Nephron (organoid): Measurements from ENCODE around the gene HDLBP.

Experiments used
- H3K27ac Mint-ChIP-seq, 3 experiments: 2 replicates each; pipeline ENCODE4 v1.8.0; 2020; ENCODE audit warnings: mixed read lengths in 3 of 3, mild to moderate bottlenecking in 2 of 3, moderate library complexity in 1 of 3
- H3K27me3 Mint-ChIP-seq: 2 replicates; pipeline ENCODE4 v1.8.0; 2021; ENCODE audit warnings: low read depth, mild to moderate bottlenecking, moderate library complexity, mixed read lengths
- H3K36me3 Mint-ChIP-seq: 2 replicates; pipeline ENCODE4 v1.8.0; 2020; ENCODE audit warnings: low read depth, mixed read lengths
- H3K4me1 Mint-ChIP-seq: 2 replicates; pipeline ENCODE4 v1.8.0; 2020; ENCODE audit warnings: mixed read lengths
- H3K4me3 Mint-ChIP-seq, 3 experiments: 2 replicates each; pipeline ENCODE4 v1.8.0; 2020; ENCODE audit warnings: mild to moderate bottlenecking in 3 of 3, mixed read lengths in 3 of 3, moderate library complexity in 2 of 3
- H3K9me3 Mint-ChIP-seq: 2 replicates; pipeline ENCODE4 v1.8.0; 2020; ENCODE audit warnings: mixed read lengths
- CTCF ChIP-seq, 3 experiments: fragments of 200-600 bp; sonication (generic); IDR thresholded peaks; one replicate each; pipeline ENCODE4 v1.5.0; 2021; ENCODE audit warnings: antibody characterized with exemption in 3 of 3; ENCODE audit not compliant: unreplicated experiment in 3 of 3

Gene HDLBP

GRCh38 chr2:241226723-241227572, 88.5 kb downstream of the HDLBP start:
- Mint-ChIP-seq H3K36me3 (peaks cover 53% of the 10 kb centered on the region), H3K27me3 (no peaks in the 10 kb centered on the region), H3K27ac (peak overlapping the region in 2 of 3 experiments; percentile 44 to 52), H3K4me1 (peaks cover 29% of the 10 kb centered on the region), H3K9me3 (no peaks in the 10 kb centered on the region), H3K4me3 (no peak overlapping the region)
- no peak for TF ChIP-seq CTCF (IDR thresholded peaks at IDR 0.05; ENCODE audit: unreplicated experiment in 3 of 3)

GRCh38 chr2:241225983-241226382, 89.5 kb downstream of the HDLBP start:
- TF ChIP-seq CTCF (IDR thresholded peaks at IDR 0.05; ENCODE audit: unreplicated experiment in 3 of 3): no peak
- H3K27me3 Mint-ChIP-seq: no peaks in the 10 kb centered on the region
- H3K27ac Mint-ChIP-seq: no peak overlapping the region
- H3K4me3 Mint-ChIP-seq: no peak overlapping the region
- no peaks in the 10 kb centered on the region for H3K9me3 Mint-ChIP-seq
- H3K4me1 Mint-ChIP-seq: peaks cover 29% of the 10 kb centered on the region
- peaks cover 44% of the 10 kb centered on the region for H3K36me3 Mint-ChIP-seq

- Mint-ChIP-seq H3K4me3 (no peak overlapping the region), H3K27ac (no peak overlapping the region), H3K36me3 (peaks cover 41% of the 10 kb centered on the region), H3K27me3 (no peaks in the 10 kb centered on the region), H3K4me1 (peaks cover 29% of the 10 kb centered on the region), H3K9me3 (no peaks in the 10 kb centered on the region)
- TF ChIP-seq CTCF (IDR thresholded peaks at IDR 0.05; ENCODE audit: unreplicated experiment in 3 of 3): no peak
Observed at GRCh38 chr2:241225545-241225944, 89.9 kb downstream of the HDLBP start.

- Mint-ChIP-seq H3K4me1 (peaks cover 30% of the 10 kb centered on the region), H3K27me3 (no peaks in the 10 kb centered on the region), H3K4me3 (no peak overlapping the region), H3K9me3 (no peaks in the 10 kb centered on the region), H3K36me3 (peaks cover 35% of the 10 kb centered on the region), H3K27ac (peak overlapping the region; percentile 6 to 22 (median 14))
- TF ChIP-seq CTCF (IDR thresholded peaks at IDR 0.05; ENCODE audit: unreplicated experiment in 3 of 3): no peak
Observed at GRCh38 chr2:241224851-241225438, 90.5 kb downstream of the HDLBP start.

- Mint-ChIP-seq H3K36me3 (peaks cover 32% of the 10 kb centered on the region), H3K27me3 (no peaks in the 10 kb centered on the region), H3K27ac (peak overlapping the region; percentile 6 to 22 (median 14)), H3K9me3 (no peaks in the 10 kb centered on the region), H3K4me3 (no peak overlapping the region), H3K4me1 (peaks cover 35% of the 10 kb centered on the region)
- TF ChIP-seq CTCF (IDR thresholded peaks at IDR 0.05; ENCODE audit: unreplicated experiment in 3 of 3): no peak
Observed at GRCh38 chr2:241224018-241224850, 91.2 kb downstream of the HDLBP start.
